Esophagus squamous epithelium (tissue), 5 donors: ENCODE results near the gene PRR5L. TPM values are rescaled to one million over a fixed set of nuclear protein-coding genes. Genes with fewer than 3 reads are reported as not detected.

Experiments used
- DNase-seq: peaks from one replicate; lab custom pipeline; 2025; lab: John Stamatoyannopoulos, UW
- H3K27ac ChIP-seq, 4 donors: fragments of 200-600 bp; sonication (generic); one replicate each; pipeline ENCODE4 v1.5.1; 2016 to 2019; ENCODE audit warnings: mild to moderate bottlenecking in 1 of 4
- H3K27me3 ChIP-seq, 4 donors: fragments of 200-600 bp; sonication (generic); 1 replicate in 3 of 4; 2 replicates in 1 of 4; pipeline versions ENCODE4 v1.5.1 to v1.6.0; 2017 to 2021; ENCODE audit warnings: antibody characterized with exemption in 1 of 4
- H3K36me3 ChIP-seq, 3 donors: fragments of 200-600 bp; sonication (generic); one replicate each; pipeline ENCODE4 v1.5.1; 2016 to 2019
- H3K4me1 ChIP-seq, 3 donors: fragments of 200-600 bp; sonication (generic); one replicate each; pipeline ENCODE4 v1.5.1; 2017 to 2019
- H3K4me3 ChIP-seq, 4 donors: fragments of 200-600 bp; sonication (generic); 1 replicate in 3 of 4; 2 replicates in 1 of 4; pipeline ENCODE4 v1.5.1; 2016 to 2019; ENCODE audit warnings: mild to moderate bottlenecking in 2 of 4, moderate library complexity in 1 of 4
- H3K9me3 ChIP-seq, 3 donors: fragments of 200-600 bp; sonication (generic); one replicate each; pipeline ENCODE4 v1.5.1; 2016 to 2019
- POLR2A ChIP-seq, 4 donors: fragments of 450-650 bp; IDR thresholded peaks; one replicate each; pipeline ENCODE4 v1.6.1; 2017; ENCODE audit warnings: antibody characterized with exemption in 4 of 4, mild to moderate bottlenecking in 4 of 4, moderate library complexity in 3 of 4
- WGBS, 2 donors: methylation state at CpG; one replicate each; pipeline ENCODE4 v1.1.5; 2018; 5-methylcytosine and 5-hydroxymethylcytosine counted together
- intact Hi-C: fragments of 100-400 bp; cut with DNase I; formaldehyde crosslinking; loops from one replicate; pipeline ENCODE4 v1.15.0; 2022
- total RNA-seq, 4 donors: library from RNA; depleted of rRNA; stranded (reverse); fragments of >200 nt; gene quantifications; one replicate each; pipeline ENCODE4 v1.1.0, GENCODE V29; 2016
- TF ChIP-seq, protein P1 (sequence below), 6 experiments: fragments of 450-650 bp in 4 of 6; fragments of 200-600 bp in 2 of 6; sonication (generic) in 2 of 6; IDR thresholded peaks; one replicate each; pipeline ENCODE4 v1.5.1; 2016 to 2019; ENCODE audit warnings: antibody characterized with exemption in 6 of 6, mild to moderate bottlenecking in 4 of 6, moderate library complexity in 4 of 6
- donor health status: DM: yes; HTN: yes; CAD: no.

PRR5L gene
- total RNA-seq, 4 donors from 2014 or later = 1.4 to 5.7 (median 1.8) TPM

GRCh38 chr11:36394926-36395325, 98.8 kb downstream of the PRR5L start:
- no peak overlapping the region for H3K27ac ChIP-seq
- TF ChIP-seq POLR2A (IDR thresholded peaks at IDR 0.05) = no peak
- TF ChIP-seq, protein P1, sequence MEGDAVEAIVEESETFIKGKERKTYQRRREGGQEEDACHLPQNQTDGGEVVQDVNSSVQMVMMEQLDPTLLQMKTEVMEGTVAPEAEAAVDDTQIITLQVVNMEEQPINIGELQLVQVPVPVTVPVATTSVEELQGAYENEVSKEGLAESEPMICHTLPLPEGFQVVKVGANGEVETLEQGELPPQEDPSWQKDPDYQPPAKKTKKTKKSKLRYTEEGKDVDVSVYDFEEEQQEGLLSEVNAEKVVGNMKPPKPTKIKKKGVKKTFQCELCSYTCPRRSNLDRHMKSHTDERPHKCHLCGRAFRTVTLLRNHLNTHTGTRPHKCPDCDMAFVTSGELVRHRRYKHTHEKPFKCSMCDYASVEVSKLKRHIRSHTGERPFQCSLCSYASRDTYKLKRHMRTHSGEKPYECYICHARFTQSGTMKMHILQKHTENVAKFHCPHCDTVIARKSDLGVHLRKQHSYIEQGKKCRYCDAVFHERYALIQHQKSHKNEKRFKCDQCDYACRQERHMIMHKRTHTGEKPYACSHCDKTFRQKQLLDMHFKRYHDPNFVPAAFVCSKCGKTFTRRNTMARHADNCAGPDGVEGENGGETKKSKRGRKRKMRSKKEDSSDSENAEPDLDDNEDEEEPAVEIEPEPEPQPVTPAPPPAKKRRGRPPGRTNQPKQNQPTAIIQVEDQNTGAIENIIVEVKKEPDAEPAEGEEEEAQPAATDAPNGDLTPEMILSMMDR (IDR thresholded peaks at IDR 0.05) = no peak
- peaks cover 0 to 18% (median 3%) of the 10 kb centered on the region in 3 donors for H3K4me1 ChIP-seq
- no peaks in the 10 kb centered on the region for H3K9me3 ChIP-seq
- WGBS, 2 donors = 76 to 79% methylated on average over 3 of the region's 3 CpGs
- DNase-seq = no peak
- intact Hi-C loops = no loop called here
- H3K36me3 ChIP-seq = no peaks in the 10 kb centered on the region
- H3K4me3 ChIP-seq = no peak overlapping the region
- no peaks in the 10 kb centered on the region for H3K27me3 ChIP-seq

GRCh38 chr11:36395978-36396736, 100.1 kb downstream of the PRR5L start:
- Histone ChIP-seq H3K4me1 (peaks cover 0 to 18% (median 3%) of the 10 kb centered on the region in 3 donors), H3K27ac (no peak overlapping the region), H3K27me3 (no peaks in the 10 kb centered on the region), H3K4me3 (no peak overlapping the region), H3K36me3 (no peaks in the 10 kb centered on the region), H3K9me3 (no peaks in the 10 kb centered on the region)
- intact Hi-C loops = no loop called here
- 86 to 92% methylated on average over 11 of the region's 11 CpGs for WGBS, 2 donors
- no peak for DNase-seq
- TF ChIP-seq, protein P1 (IDR thresholded peaks at IDR 0.05) = no peak
- TF ChIP-seq POLR2A (IDR thresholded peaks at IDR 0.05) = no peak

DNA sequence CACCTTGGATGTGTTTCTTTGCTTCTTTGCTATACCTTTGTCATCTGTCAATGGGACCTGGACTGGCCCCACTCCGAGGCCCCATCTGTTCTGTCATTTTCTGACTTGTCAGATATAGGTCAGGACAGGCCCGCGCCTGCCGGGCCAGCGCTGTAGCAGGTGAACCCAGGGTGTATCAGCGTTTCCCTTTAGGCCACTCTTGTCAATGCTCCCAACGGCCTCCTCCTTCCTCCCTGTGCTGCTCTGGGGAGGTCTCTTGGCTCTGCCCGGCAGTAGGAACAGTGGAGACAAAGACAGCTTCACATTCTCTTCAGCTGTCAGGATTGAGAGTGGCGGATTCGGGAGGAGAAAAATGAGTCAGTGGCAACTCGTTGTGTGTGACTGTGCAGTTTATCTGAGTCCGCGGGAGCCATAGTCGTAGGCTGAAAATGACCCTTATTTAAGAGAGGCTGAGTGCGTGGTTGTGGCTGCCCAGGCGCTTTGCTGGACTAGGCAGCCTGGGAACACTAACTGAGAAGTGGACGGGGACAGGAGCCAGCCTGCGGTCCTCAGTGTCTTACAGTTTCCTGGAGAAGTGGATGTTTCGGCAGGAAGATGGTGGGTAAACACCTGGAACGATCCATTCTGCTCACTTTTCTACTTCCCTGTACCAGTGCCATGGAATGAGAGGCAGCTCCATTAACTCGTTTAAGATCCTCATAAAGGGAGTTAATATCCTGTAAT, 102.3 kb downstream of the PRR5L start:
- no peak for DNase-seq
- intact Hi-C loops = no loop called here
- 39 to 62% methylated on average over 20 to 21 of the region's 21 CpGs for WGBS, 2 donors

GRCh38 chr11:36399236-36399635, 103.1 kb downstream of the PRR5L start:
- 90% methylated on average over 4 of the region's 4 CpGs for WGBS, 2 donors
- TF ChIP-seq, protein P1 (IDR thresholded peaks at IDR 0.05) = no peak
- no peak for TF ChIP-seq POLR2A (IDR thresholded peaks at IDR 0.05)
- intact Hi-C loops = no loop called here

More for the DNA sequence above, 102.3 kb downstream of the PRR5L start:
- no peaks in the 10 kb centered on the region for H3K9me3 ChIP-seq
- no peaks in the 10 kb centered on the region for H3K27me3 ChIP-seq
- H3K36me3 ChIP-seq = no peaks in the 10 kb centered on the region
- no peak overlapping the region for H3K4me3 ChIP-seq
- peaks cover 0 to 18% (median 3%) of the 10 kb centered on the region in 3 donors for H3K4me1 ChIP-seq
- no peak for TF ChIP-seq POLR2A (IDR thresholded peaks at IDR 0.05)
- peak overlapping the region in 2 of 4 donors; percentile 53 to 62 for H3K27ac ChIP-seq

DNA sequence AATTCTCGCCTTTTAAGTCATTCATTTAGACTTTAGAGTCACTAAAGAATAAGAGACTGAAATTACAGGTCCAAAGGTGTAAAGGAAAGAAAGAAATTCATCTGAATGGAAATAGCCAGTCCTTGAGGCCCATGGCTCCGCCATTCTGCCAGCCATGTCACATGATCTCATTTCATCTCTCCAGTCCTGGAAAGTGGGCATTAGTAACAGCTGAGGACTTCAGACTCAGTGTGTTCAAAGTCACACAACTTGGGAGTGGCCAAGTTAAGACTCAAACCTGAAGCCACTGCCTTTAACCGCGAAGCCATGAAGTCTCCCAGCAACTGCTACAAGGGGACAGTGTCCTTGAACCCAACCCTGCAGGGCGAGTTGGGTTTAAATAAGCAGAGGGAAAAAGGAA, 103.7 kb downstream of the PRR5L start:
- DNase-seq = no peak
- TF ChIP-seq, protein P1 (IDR thresholded peaks at IDR 0.05) = no peak
- TF ChIP-seq POLR2A (IDR thresholded peaks at IDR 0.05) = no peak
- Histone ChIP-seq H3K27ac (no peak overlapping the region), H3K4me3 (no peak overlapping the region), H3K4me1 (peaks cover 0 to 18% (median 3%) of the 10 kb centered on the region in 3 donors), H3K27me3 (no peaks in the 10 kb centered on the region), H3K36me3 (no peaks in the 10 kb centered on the region), H3K9me3 (no peaks in the 10 kb centered on the region)
- WGBS, 2 donors = 93 to 97% methylated on average over 5 of the region's 5 CpGs
- intact Hi-C loops = no loop called here

More at GRCh38 chr11:36399236-36399635, 103.1 kb downstream of the PRR5L start:
- Histone ChIP-seq H3K4me1 (peaks cover 0 to 18% (median 3%) of the 10 kb centered on the region in 3 donors), H3K9me3 (no peaks in the 10 kb centered on the region), H3K27me3 (no peaks in the 10 kb centered on the region), H3K36me3 (no peaks in the 10 kb centered on the region), H3K27ac (no peak overlapping the region), H3K4me3 (no peak overlapping the region)
- DNase-seq = no peak
